GM18498 (cell line): Measurements from ENCODE around the gene UNC119.
A peak's percentile ranks its signal among the peaks of the same experiment; 100 is the strongest.

Experiments
- ATAC-seq: cut with Tn5 transposase; IDR thresholded peaks from one replicate; pipeline ENCODE4 v1.9.1; 2021; ENCODE audit warnings: mild to moderate bottlenecking, moderate library complexity; ENCODE audit not compliant: unreplicated experiment

Gene UNC119

GRCh38 chr17:28573521-28573920, 21.1 kb upstream of the UNC119 start:
- ATAC-seq, result no peak

- ATAC-seq, result no peak
Observed at GRCh38 chr17:28573040-28573380, 20.6 kb upstream of the UNC119 start.

GRCh38 chr17:28572259-28573039, 20.0 kb upstream of the UNC119 start:
- no peak for ATAC-seq

GRCh38 chr17:28571361-28572122, 19.1 kb upstream of the UNC119 start, which contains the start of gene PIGS:
Gene PIGS (minus strand): TSS chr17:28571524. CDS start chr17:28571496, 28 bp downstream.
- ATAC-seq, result peak; percentile 82

- peak; percentile 39 for ATAC-seq
Observed at GRCh38 chr17:28570716-28571360, 18.4 kb upstream of the UNC119 start.

- ATAC-seq, result no peak
Observed at GRCh38 chr17:28569446-28569845, 17.0 kb upstream of the UNC119 start.

- ATAC-seq, result no peak
Observed at GRCh38 chr17:28567604-28568003, 15.2 kb upstream of the UNC119 start.

GRCh38 chr17:28563475-28563874, 11.1 kb upstream of the UNC119 start:
- ATAC-seq, result no peak

- ATAC-seq, result no peak
Observed at GRCh38 chr17:28555022-28555421, 2.6 kb upstream of the UNC119 start.

- no peak for ATAC-seq
Observed at GRCh38 chr17:28554565-28554964, 2.1 kb upstream of the UNC119 start.

- ATAC-seq, result no peak
Observed at GRCh38 chr17:28553000-28553505, 629 bp upstream of the UNC119 start.

- no peak for ATAC-seq
Observed at GRCh38 chr17:28551421-28552175, 826 bp downstream of the UNC119 start.

- no peak for ATAC-seq
Observed at GRCh38 chr17:28550858-28551257, 1.6 kb downstream of the UNC119 start.

GRCh38 chr17:28549236-28550132, 2.9 kb downstream of the UNC119 start:
- ATAC-seq, result peak; percentile 34

- ATAC-seq, result no peak
Observed at GRCh38 chr17:28548417-28549130, 3.9 kb downstream of the UNC119 start.

GRCh38 chr17:28547623-28548416, 4.6 kb downstream of the UNC119 start:
- peak; percentile 39 for ATAC-seq

GRCh38 chr17:28547096-28547622, 5.3 kb downstream of the UNC119 start:
- no peak for ATAC-seq

- no peak for ATAC-seq
Observed at GRCh38 chr17:28545787-28546415, 6.5 kb downstream of the UNC119 start.
